ENCODE results near the gene GRM7.

DNA sequence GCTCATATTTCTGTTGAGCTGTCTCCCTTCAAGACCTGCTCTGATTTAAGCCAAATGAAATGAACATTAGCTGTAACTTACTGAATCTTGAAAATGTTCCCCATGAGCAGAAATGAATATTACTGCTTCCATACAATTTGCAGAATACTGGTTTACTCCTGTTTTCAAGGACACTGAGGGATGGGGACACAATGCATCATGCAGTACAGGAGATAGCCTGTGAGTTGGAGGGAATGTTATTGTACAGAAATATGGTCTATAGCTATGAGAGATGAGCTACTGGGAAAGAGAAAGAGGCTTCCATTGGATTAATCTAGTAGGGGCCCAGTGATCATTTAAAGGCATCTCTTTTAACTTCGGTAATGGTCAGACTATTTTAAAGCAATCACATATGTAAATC is 798.2 kb downstream of the GRM7 start:
- TF ChIP-seq, protein P1, sequence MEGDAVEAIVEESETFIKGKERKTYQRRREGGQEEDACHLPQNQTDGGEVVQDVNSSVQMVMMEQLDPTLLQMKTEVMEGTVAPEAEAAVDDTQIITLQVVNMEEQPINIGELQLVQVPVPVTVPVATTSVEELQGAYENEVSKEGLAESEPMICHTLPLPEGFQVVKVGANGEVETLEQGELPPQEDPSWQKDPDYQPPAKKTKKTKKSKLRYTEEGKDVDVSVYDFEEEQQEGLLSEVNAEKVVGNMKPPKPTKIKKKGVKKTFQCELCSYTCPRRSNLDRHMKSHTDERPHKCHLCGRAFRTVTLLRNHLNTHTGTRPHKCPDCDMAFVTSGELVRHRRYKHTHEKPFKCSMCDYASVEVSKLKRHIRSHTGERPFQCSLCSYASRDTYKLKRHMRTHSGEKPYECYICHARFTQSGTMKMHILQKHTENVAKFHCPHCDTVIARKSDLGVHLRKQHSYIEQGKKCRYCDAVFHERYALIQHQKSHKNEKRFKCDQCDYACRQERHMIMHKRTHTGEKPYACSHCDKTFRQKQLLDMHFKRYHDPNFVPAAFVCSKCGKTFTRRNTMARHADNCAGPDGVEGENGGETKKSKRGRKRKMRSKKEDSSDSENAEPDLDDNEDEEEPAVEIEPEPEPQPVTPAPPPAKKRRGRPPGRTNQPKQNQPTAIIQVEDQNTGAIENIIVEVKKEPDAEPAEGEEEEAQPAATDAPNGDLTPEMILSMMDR (IDR thresholded peaks at IDR 0.05): no peak
- TF ChIP-seq POLR2A (IDR thresholded peaks at IDR 0.05; ENCODE audit: low read depth) (no peak), POLR2AphosphoS5 (IDR thresholded peaks at IDR 0.05) (no peak), EP300 (IDR thresholded peaks at IDR 0.05) (no peak)

All from esophagus muscularis mucosa (tissue), 4 donors.